HCT116 (cell line): Measurements from ENCODE around the gene IBSP.

Experiments
- CTCF ChIP-seq, 3 experiments: fragments of 200-600 bp in 1 of 3; sonication (generic) in 1 of 3; IDR thresholded peaks in 2 of 3; conservative IDR thresholded peaks in 1 of 3; 2 replicates each; pipeline ENCODE4 v1.5.1; 2012 to 2017; ENCODE audit warnings: low read depth in 2 of 3, low read length in 2 of 3, antibody characterized with exemption in 1 of 3, borderline replicate concordance in 1 of 3, control low read depth in 1 of 3, mild to moderate bottlenecking in 1 of 3, mixed read lengths in 1 of 3, mixed run types in 1 of 3, moderate library complexity in 1 of 3; ENCODE audit not compliant: insufficient read depth in 1 of 3
- TCF7L2 ChIP-seq: IDR thresholded peaks from 2 replicates; pipeline ENCODE4 v1.7.0; 2011; ENCODE audit warnings: borderline replicate concordance, inconsistent platforms; ENCODE audit not compliant: insufficient read depth, insufficient read length; ENCODE audit errors: extremely low read depth
- ZFX ChIP-seq: fragments of 450-650 bp; IDR thresholded peaks from 2 replicates; pipeline ENCODE4 v1.6.1; 2017

- no peak for TF ChIP-seq CTCF (IDR thresholded peaks at IDR 0.05 in 2 of 3, conservative IDR thresholded peaks at IDR 0.05 in 1 of 3; ENCODE audit: borderline replicate concordance in 1 of 3, insufficient read depth in 1 of 3, low read depth in 2 of 3, low read length in 2 of 3)
- no peak for TF ChIP-seq ZFX
- no peak for TF ChIP-seq TCF7L2
Measured at GRCh38 chr4:87803421-87803820, 4.1 kb downstream of the IBSP start.
